Calu3 (cell line): ENCODE results near the gene PRDM10. TPM values are rescaled to one million over a fixed set of nuclear protein-coding genes. Genes with fewer than 3 reads are reported as not detected.

Experiments used
- BruUV-seq: library from RNA; stranded (reverse); fragments of 400-500 nt; replicated peaks from 2 replicates; lab custom pipeline; 2021; lab: Mats Ljungman, UMichigan
- CTCF ChIA-PET: fragments of 300-600 bp; sonication (Branson Sonifier 250); formaldehyde crosslinking; loops from one replicate; lab custom pipeline; 2022; ENCODE audit warnings: antibody characterized with exemption; lab: Charles Lee
- DNase-seq: peaks from one replicate; pipeline ENCODE4 v3.0.0; 2022
- H3K27ac Mint-ChIP-seq: one replicate; pipeline ENCODE4 v1.8.0; 2022; ENCODE audit warnings: mixed read lengths; ENCODE audit not compliant: unreplicated experiment
- H3K27me3 Mint-ChIP-seq: one replicate; pipeline ENCODE4 v1.8.0; 2022; ENCODE audit warnings: mixed read lengths; ENCODE audit not compliant: unreplicated experiment
- H3K36me3 Mint-ChIP-seq: one replicate; pipeline ENCODE4 v1.8.0; 2022; ENCODE audit warnings: mild to moderate bottlenecking, moderate library complexity, mixed read lengths; ENCODE audit not compliant: insufficient read depth, unreplicated experiment
- H3K4me1 Mint-ChIP-seq: one replicate; pipeline ENCODE4 v1.8.0; 2022; ENCODE audit warnings: mild to moderate bottlenecking, low read depth, mixed read lengths; ENCODE audit not compliant: unreplicated experiment
- H3K4me3 Mint-ChIP-seq: one replicate; pipeline ENCODE4 v1.8.0; 2022; ENCODE audit warnings: mild to moderate bottlenecking, low read depth, moderate library complexity, mixed read lengths; ENCODE audit not compliant: unreplicated experiment
- H3K9me3 Mint-ChIP-seq: one replicate; pipeline ENCODE4 v1.8.0; 2022; ENCODE audit warnings: low read depth, mixed read lengths; ENCODE audit not compliant: unreplicated experiment
- intact Hi-C: fragments of 100-400 bp; cut with micrococcal nuclease; formaldehyde crosslinking; loops from one replicate; pipeline ENCODE4 v1.10.0; 2022; ENCODE audit not compliant: unreplicated experiment
- total RNA-seq: library from RNA; stranded (reverse); gene quantifications from 2 replicates; pipeline ENCODE4 v1.2.3, GENCODE V29; 2022
- TF ChIP-seq, protein P1 (sequence below): fragments of 200-600 bp; IDR thresholded peaks from one replicate; pipeline ENCODE4 v1.8.0; 2022; ENCODE audit warnings: antibody characterized with exemption; ENCODE audit not compliant: unreplicated experiment

Gene PRDM10
- total RNA-seq, 1 experiment from 2014 or later: 8.1 TPM

GRCh38 chr11:129975543-129975942 lies 27.1 kb downstream of the PRDM10 start:
- Mint-ChIP-seq H3K4me1 (peaks cover 13% of the 10 kb centered on the region), H3K9me3 (no peaks in the 10 kb centered on the region), H3K27me3 (no peaks in the 10 kb centered on the region), H3K36me3 (no peaks in the 10 kb centered on the region), H3K27ac (no peak overlapping the region), H3K4me3 (no peak overlapping the region)
- CTCF ChIA-PET: no interaction called here
- intact Hi-C loops: no loop called here
- TF ChIP-seq, protein P1, sequence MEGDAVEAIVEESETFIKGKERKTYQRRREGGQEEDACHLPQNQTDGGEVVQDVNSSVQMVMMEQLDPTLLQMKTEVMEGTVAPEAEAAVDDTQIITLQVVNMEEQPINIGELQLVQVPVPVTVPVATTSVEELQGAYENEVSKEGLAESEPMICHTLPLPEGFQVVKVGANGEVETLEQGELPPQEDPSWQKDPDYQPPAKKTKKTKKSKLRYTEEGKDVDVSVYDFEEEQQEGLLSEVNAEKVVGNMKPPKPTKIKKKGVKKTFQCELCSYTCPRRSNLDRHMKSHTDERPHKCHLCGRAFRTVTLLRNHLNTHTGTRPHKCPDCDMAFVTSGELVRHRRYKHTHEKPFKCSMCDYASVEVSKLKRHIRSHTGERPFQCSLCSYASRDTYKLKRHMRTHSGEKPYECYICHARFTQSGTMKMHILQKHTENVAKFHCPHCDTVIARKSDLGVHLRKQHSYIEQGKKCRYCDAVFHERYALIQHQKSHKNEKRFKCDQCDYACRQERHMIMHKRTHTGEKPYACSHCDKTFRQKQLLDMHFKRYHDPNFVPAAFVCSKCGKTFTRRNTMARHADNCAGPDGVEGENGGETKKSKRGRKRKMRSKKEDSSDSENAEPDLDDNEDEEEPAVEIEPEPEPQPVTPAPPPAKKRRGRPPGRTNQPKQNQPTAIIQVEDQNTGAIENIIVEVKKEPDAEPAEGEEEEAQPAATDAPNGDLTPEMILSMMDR: no peak
- DNase-seq: no peak
- BruUV-seq: no TSS peak

DNA sequence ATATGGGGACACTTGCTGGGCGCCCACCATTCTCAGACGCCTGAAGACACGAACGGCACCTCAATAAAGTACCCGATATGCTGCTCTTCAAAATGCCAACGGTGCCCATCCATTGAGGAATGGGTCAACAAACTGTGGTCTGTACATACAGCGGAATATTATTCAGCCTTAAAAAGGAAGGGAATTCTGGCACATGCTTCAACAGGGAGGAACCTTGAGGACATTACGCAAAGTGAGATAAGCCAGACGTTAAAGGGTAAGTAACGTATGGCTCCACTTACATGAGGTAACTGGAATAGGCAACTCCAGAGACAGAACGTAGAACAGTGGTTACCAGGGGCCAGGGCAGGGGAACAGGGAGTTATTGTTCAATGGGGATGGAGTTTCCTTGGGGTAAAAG lies 28.0 kb downstream of the PRDM10 start:
- no peak overlapping the region for H3K27ac Mint-ChIP-seq
- no peaks in the 10 kb centered on the region for H3K36me3 Mint-ChIP-seq
- H3K27me3 Mint-ChIP-seq: no peaks in the 10 kb centered on the region
- H3K4me1 Mint-ChIP-seq: peaks cover 9% of the 10 kb centered on the region
- intact Hi-C loops: no loop called here
- TF ChIP-seq, protein P1: no peak
- CTCF ChIA-PET: no interaction called here
- BruUV-seq: no TSS peak
- no peaks in the 10 kb centered on the region for H3K9me3 Mint-ChIP-seq
- DNase-seq: no peak
- H3K4me3 Mint-ChIP-seq: no peak overlapping the region

GRCh38 chr11:129974237-129974636 lies 28.4 kb downstream of the PRDM10 start:
- no peak for DNase-seq
- H3K9me3 Mint-ChIP-seq: no peaks in the 10 kb centered on the region
- intact Hi-C loops: no loop called here
- no peaks in the 10 kb centered on the region for H3K36me3 Mint-ChIP-seq
- no peak overlapping the region for H3K4me3 Mint-ChIP-seq
- TF ChIP-seq, protein P1: no peak
- H3K4me1 Mint-ChIP-seq: peaks cover 9% of the 10 kb centered on the region
- CTCF ChIA-PET: no interaction called here
- no peaks in the 10 kb centered on the region for H3K27me3 Mint-ChIP-seq
- BruUV-seq: no TSS peak
- no peak overlapping the region for H3K27ac Mint-ChIP-seq

DNA sequence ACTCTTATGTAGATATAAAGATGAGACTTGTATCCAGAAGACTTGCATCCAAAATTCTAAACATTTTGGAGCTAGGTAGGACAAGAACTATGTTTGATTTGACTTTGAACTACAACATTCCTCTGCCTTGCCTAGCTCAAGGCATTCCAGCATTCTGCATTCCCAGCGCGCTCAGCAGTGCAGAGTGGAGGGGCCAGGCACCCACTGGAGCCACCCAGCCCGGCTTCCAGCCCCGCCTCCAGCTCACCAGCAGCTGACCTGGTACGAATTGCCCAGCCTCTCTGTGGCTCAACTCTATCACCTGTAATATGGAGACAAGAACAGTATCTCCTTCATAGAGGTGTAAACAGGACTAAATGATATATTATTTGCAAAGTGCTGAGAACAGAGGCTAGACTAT lies 28.8 kb downstream of the PRDM10 start:
- no peak overlapping the region for H3K4me3 Mint-ChIP-seq
- intact Hi-C loops: no loop called here
- BruUV-seq: no TSS peak
- H3K9me3 Mint-ChIP-seq: no peaks in the 10 kb centered on the region
- no peak for DNase-seq
- no peaks in the 10 kb centered on the region for H3K36me3 Mint-ChIP-seq
- CTCF ChIA-PET: no interaction called here
- no peak overlapping the region for H3K27ac Mint-ChIP-seq
- peaks cover 9% of the 10 kb centered on the region for H3K4me1 Mint-ChIP-seq
- no peaks in the 10 kb centered on the region for H3K27me3 Mint-ChIP-seq
- TF ChIP-seq, protein P1: no peak
